Measurements from ENCODE around the gene TCIRG1. TPM values are rescaled to one million over a fixed set of nuclear protein-coding genes. Genes with fewer than 3 reads are reported as not detected.

TCIRG1 gene
- total RNA-seq, 1 donor from 2014 or later, result 33.6 TPM

DNA sequence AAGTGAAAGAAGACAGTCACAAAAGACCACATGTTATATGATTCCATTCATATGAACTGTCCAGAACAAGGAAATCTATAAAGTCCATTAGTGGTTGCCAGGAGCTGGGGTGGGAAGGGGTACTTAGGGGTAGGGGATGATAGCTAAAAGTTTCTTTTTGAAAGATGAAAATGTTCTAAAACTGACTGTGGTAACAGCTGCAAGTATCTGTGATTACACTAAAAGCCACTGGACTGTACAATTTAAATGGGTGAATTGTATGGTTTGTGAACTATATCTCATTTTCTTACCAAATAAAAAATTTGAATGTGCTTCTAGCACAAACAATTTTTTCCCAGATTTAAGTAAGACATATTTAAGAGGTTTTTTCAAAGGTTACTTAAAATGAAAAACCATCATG is 60.2 kb downstream of the TCIRG1 start:
- no peak for DNase-seq (ENCODE audit: low spot score, unreplicated experiment)
- Mint-ChIP-seq H3K27me3 (no peaks in the 10 kb centered on the region), H3K4me1 (ENCODE audit: low read depth) (peaks cover 33% of the 10 kb centered on the region), H3K27ac (peak overlapping the region; percentile 93), H3K9me3 (ENCODE audit: low read depth) (peaks cover 6% of the 10 kb centered on the region), H3K36me3 (ENCODE audit: insufficient read depth) (peaks cover 9% of the 10 kb centered on the region), H3K4me3 (ENCODE audit: low read depth) (no peak overlapping the region)
- TF ChIP-seq, protein P1, sequence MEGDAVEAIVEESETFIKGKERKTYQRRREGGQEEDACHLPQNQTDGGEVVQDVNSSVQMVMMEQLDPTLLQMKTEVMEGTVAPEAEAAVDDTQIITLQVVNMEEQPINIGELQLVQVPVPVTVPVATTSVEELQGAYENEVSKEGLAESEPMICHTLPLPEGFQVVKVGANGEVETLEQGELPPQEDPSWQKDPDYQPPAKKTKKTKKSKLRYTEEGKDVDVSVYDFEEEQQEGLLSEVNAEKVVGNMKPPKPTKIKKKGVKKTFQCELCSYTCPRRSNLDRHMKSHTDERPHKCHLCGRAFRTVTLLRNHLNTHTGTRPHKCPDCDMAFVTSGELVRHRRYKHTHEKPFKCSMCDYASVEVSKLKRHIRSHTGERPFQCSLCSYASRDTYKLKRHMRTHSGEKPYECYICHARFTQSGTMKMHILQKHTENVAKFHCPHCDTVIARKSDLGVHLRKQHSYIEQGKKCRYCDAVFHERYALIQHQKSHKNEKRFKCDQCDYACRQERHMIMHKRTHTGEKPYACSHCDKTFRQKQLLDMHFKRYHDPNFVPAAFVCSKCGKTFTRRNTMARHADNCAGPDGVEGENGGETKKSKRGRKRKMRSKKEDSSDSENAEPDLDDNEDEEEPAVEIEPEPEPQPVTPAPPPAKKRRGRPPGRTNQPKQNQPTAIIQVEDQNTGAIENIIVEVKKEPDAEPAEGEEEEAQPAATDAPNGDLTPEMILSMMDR (IDR thresholded peaks at IDR 0.05; ENCODE audit: unreplicated experiment), result no peak

DNA sequence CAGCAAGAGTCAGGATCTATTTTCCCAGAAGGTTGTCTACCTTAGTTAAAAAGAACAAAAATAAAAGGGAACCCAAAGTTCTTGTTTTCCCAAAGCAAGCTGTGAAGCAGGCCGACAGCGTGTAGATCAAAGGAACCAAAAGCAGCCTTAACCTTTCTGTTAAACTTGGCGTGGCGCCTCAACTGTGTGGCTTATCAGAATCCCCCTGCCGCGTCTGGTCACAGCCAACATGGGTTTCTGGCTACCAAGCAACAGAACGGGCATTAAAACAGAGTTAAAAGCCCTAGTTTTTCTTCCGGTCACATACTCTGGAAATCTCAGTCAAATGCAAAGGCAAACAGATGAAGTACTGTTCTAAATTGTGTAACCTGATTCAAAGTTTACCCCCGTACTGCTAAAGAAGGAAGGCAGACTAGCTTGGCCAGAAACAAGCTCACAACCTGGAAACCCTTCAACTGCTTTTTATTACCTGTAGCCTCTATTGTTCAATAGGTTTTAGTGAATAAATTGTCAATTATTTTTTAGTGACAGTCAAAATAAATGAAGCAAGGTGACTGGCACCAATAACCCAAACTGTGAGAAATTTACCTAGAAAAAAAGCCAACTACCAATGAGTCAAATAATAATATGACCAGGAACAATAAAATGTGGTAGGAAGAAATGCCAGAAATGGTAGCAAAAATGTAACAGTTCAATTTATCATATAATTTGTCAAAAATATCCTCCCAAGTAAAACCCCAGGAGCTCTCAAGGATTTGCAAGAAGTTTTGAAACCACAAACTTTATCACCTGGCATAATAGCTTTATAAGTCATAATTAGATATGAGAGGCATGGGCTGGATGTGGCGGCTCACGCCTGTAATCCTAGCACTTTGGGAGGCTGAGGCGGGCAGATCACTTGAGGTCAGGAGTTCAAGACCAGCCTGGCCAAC is 60.9 kb downstream of the TCIRG1 start:
- Mint-ChIP-seq H3K4me3 (ENCODE audit: low read depth) (peak overlapping the region; percentile 49), H3K36me3 (ENCODE audit: insufficient read depth) (peaks cover 11% of the 10 kb centered on the region), H3K27ac (peak overlapping the region; percentile 93), H3K9me3 (ENCODE audit: low read depth) (peaks cover 6% of the 10 kb centered on the region), H3K27me3 (no peaks in the 10 kb centered on the region), H3K4me1 (ENCODE audit: low read depth) (peaks cover 34% of the 10 kb centered on the region)
- DNase-seq (ENCODE audit: low spot score, unreplicated experiment), result peak; percentile 20
- TF ChIP-seq, protein P1 (IDR thresholded peaks at IDR 0.05; ENCODE audit: unreplicated experiment), result no peak

Small RNA genes lying within 50 kb of the gene (microRNA-seq; reads per million reads assigned to microRNA genes)
- 2.4 reads per million for gene MIR4691 (ENCODE audit: borderline number of aligned reads, unreplicated experiment)
- gene MIR6753 (ENCODE audit: borderline number of aligned reads, unreplicated experiment), result not detected
- gene MIR7113 (ENCODE audit: borderline number of aligned reads, unreplicated experiment), result 3.6 reads per million

Other genes starting within 250 kb of the TCIRG1 start
- gene UNC93B1, start 34.9 kb upstream of the TCIRG1 start, total RNA-seq, result 6.7 and 8.0 TPM in 2 replicates
- not detected in 2 replicates for gene ALDH3B1, start 28.7 kb upstream of the TCIRG1 start, total RNA-seq
- gene NDUFS8, start 8.3 kb upstream of the TCIRG1 start, total RNA-seq, result 113 and 125 TPM in 2 replicates
- gene CHKA, start 82.4 kb downstream of the TCIRG1 start, total RNA-seq, result 60.4 and 64.3 TPM in 2 replicates
- 67.5 and 68.7 TPM in 2 replicates for gene KMT5B, start 174.3 kb downstream of the TCIRG1 start, total RNA-seq
- gene C11orf24, start 232.9 kb downstream of the TCIRG1 start, total RNA-seq, result 35.1 and 35.3 TPM in 2 replicates

Data from progenitor cell of endocrine pancreas (in vitro differentiated cells).